GM18508 (cell line): ENCODE results near the gene CSNK1D.

Experiments used
- ATAC-seq: cut with Tn5 transposase; IDR thresholded peaks from one replicate; pipeline ENCODE4 v1.9.1; 2021; ENCODE audit warnings: moderate number of reproducible peaks; ENCODE audit not compliant: insufficient read depth, unreplicated experiment

Gene CSNK1D

DNA sequence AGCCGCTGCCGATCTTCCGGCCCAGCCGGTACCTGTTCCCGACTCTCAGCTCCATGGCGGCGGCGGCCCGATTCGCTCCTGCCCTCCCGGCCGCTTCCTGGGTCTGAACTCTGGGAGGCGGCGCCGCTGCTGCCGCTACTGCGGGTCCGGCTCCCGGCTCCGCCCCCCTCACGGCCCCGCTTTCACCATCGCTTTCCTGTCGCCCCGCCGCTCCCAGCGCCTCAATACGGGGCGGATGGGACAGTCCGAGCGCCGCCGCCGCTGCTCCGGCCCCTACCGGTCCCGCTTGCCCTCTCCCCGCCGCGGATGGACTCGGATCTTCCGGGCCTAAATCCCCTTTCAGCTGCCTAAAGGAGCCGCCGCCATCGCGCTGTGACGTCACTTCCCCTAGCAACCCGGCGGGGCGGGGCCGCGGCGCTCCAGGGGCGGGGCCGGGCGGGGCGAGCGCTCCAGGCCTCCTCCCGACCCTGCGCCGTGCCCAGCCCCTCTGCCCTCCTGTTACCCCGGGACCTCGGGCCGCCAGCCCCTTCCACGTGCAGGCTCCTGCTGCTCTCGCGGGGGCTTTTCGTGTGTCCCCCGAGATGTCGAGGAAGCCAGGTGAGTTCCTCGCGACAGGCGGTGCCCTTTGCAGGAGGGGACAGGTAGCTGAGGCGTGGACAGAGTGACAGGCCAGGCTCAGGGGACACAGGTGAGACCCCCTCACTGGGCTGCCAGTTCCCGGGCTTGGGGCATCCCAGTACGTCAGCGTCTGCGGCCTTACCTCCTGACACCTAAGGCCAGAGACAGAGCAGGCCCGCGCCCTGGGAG is at the start of gene CSNK1D:
Gene CSNK1D (minus strand): TSS at position 374 of the 807 bp plus-strand sequence. CDS start 319 bp downstream, at position 55.
- no peak for ATAC-seq

DNA sequence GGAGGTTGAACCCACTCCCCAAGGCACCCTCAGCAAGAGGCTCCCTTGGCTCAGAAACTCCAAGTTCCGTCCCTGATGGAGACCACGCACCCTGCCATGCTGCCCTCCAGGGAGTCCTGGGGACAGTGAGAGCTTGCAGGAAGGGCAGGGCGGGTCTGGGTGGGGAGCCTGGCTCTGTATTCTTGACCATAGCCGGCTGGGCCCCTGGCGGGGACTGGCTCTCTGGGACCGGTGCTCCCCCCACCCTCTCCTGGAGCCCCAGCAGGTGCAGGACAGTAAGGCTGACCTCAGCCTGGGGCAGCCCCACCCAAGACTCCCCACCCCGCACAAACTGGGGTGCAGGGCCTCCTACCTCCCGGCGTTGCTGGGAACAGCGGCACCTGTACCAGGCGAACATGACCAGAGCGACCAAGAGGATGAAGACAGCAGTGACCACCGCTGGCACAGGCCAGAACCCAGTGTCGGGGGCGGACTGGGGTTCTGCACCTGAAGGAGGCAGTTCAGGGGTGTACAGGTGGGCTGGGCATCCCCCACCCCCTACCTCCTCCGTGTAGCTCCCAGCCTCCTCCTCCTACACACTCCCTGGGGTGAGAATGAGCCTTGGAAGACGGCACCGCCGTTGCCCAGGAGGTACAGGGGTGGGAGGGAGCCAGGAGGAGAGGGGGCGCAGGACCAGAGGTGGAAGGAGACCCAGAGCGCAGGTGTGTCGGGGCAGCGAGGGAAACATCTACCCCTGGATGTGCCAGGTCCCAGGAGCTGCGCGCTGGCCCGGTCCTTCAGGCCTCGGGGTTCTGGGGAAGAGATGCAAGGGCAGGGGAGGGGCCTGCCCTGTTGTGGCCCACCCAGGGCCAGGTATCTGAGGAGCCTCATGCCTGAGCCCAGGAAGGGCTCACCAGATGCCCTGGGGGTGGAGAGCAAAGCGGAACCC is 49.3 kb upstream of the CSNK1D start:
- ATAC-seq = no peak

DNA sequence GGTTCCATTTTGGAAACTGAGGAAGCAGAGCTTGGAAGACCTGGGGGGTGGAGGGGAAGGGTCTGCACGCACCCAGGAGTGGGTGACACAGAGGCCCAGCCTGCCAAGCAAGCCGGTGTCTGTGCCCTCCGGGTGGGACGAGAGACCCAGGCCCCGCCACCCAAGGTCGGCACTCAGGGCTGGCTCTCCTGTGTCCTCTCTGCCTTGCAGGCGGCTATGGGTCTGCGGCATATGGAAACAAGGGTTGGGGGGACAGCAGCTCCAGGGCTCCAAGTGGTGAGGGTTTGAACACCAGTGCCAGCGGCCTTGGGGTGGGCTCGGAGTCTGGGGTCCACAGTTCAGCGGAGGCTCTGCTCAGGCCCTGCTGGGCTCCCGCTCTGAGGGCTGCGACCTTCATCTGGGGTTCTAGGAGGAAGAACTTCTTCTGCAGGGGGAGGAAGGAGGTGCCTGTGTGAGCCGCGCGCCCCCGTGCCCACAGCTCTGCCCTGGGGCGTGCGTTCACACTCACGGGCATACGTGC is 48.5 kb upstream of the CSNK1D start:
- ATAC-seq = no peak

DNA sequence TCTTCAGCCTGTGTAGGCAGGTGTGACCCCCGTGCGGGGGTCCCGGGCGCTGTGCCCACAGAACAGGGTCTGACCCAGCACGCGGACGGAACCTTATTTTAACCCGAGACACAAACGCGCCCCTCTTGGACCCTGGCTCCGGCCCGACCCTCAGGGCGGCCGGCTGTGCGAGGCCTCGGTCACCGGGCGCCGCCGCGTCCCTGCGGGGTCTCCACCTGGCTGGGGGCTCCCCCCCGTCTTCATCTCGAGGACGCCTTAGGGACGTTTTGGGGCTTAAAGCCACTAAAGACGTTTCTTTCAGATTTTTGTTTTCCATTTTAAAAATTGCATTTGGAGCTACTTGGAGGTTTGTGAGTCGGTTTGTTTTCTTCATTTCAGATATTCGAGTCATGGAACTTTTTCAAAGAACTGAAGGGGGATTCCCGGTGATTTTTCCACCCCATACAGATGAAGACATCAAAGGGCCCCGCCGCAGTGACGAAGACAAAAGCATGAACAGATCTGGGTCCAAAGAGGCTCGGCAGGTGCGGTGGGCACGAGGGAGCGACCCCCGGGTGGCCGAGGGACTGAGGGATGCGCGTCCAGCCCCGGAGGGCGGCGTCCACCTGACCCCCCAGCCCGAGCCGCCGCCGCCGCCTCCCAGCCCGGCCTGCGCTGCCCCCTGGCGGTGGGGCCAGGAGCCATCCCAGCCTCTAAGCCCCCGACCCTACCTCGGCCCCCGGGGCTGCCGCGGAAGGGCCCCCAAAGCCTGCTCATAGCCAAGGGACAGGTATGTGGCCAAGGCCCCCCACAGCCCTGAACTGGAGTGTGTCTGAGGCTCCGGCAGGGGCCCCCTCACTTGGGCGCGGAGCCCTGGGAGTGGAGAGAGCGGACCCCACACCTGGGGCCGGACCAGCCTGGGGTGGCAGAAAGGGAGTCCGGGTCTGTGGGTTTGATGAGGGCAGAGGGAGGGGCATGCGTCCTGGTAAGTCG is 47.7 kb upstream of the CSNK1D start:
- no peak for ATAC-seq

DNA sequence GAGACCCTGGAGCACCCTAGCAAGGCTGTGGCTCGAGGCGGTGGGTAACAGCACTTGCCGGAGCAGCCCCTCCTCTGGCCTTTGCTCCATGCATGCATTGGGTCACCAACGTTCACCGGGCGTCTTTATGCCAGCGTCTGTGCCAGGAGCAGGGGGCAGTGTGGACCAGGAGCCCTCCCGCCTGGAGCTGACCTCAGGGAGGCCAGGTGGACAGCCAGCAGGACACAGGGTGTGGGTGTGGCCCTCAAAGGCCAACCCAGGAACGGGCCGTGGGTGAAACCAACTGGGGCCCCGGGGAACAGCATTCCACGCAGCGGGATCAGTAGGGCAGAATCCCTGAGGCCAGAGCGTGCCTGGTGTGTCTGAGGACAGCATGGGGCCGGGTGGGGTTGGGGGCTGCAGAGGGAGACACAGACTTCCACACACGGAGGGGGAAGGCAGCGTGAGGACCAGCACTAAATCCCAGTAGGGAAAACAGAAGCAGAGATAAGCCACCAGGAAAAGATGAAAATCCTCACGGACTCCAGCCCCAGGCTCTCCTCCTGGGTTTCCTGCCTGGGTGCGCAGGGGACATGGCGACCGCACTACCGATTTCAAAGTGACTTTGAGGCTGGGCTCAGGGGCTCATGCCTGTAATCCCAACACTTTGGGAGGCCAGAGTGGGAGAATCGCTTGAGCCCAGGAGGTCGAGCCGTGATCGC is 46.8 kb upstream of the CSNK1D start:
- ATAC-seq = no peak

DNA sequence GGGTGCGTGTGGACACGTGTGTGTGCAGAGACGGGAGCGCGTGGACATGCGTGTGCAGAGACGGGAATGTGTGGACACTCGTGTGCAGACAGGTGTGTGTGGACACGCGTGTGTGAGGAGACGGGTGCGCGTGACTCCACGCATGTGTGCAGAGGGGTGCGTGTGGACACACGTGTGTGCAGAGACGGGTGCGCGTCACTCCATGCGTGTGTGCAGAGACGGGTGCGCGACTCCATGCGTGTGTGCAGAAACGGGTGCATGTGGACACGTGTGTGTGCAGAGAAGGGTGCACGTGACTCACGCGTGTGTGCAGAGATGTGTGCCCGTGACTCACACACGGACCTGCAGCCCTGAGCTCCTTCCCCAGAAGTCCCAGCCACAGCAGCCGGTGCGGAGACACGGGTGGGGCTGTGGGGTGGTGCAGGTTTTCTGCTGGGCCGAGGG is 46.1 kb upstream of the CSNK1D start:
- ATAC-seq = no peak

DNA sequence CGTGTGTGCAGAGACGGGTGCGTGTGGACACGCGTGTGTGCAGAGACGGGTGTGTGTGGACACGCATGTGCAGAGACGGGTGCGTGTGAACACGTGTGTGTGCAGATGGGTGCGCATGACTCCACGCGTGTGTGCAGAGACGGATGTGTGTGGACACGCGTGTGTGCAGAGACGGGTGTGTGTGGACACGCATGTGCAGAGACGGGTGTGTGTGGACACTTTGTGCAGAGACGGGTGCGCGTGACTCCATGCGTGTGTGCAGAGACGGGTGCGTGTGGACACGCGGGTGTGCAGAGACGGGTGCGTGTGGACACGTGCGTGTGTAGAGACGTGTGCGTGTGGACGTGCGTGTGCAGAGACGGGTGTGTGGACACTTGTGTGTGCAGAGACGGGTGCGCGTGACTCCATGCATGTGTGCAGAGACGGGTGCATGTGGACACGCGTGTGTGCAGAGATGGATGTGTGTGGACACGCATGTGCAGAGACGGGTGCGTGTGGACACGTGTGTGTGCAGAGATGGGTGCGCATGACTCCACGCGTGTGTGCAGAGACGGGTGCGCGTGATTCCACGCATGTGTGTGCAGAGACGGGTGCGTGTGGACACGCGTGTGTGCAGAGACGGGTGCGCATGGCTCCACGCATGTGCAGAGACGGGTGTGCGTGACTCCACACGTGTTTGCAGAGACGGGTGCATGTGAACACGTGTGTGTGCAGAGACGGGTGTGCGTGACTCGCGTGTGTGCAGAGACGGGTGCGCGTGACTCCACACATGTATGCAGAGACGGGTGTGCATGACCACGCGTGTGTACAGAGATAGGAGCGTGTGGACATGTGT is 45.5 kb upstream of the CSNK1D start:
- ATAC-seq = no peak

DNA sequence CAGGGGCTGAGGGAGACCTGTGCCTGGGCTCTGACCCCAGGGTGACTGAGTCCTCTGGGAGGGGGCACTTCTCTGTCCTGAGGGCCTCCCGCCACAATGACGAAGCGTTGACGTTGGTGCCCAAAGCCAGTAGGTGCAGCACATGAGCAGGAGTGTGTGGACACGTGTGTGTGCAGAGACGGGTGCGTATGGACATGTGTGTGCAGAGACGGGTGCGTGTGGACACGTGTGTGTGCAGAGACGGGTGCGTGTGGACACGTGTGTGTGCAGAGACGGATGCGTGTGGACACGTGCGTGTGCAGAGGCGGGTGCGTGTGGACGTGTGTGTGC is 44.6 kb upstream of the CSNK1D start:
- ATAC-seq = no peak

DNA sequence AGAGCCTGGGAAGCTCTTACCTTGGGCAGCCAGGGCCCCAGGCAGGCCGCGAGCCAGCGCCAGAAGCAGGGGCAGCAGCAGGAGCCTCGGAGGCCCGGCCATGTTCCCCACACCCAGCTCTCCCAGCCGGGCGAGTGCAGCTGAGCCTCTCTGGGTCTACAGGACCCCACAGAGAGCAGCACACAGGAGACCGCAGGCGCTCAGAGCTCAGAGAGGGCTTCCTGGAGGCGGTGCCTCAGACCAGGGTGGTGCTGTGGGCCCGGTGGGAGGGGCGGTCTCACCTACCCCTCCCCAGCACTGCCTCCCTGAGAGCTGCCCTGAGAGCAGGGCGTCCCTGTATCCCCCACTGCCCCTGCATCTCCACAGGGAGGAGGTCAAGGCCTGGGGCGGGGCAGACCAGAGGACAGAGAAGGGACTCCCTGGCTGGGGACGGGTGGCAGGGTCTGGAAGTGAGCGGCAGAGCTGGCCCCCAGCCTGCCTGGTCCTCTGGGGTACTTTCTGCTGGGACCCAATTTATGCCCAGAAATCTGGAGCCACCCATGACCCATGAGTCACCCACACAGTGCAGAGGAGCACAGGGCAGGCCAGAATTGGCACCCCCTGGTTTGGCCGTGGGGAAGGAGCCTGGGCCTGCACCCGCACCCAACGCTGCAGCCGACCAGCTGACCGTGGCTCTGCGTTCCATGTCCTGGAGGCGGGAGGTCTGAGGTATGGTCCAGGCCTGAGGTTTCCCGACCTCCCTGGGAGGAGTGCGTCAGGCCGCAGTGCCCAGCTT is 44.1 kb upstream of the CSNK1D start, which contains the start of gene CD7:
Gene CD7 (minus strand): TSS at position 215 of the 775 bp plus-strand sequence. CDS start 113 bp downstream, at position 102.
- no peak for ATAC-seq

DNA sequence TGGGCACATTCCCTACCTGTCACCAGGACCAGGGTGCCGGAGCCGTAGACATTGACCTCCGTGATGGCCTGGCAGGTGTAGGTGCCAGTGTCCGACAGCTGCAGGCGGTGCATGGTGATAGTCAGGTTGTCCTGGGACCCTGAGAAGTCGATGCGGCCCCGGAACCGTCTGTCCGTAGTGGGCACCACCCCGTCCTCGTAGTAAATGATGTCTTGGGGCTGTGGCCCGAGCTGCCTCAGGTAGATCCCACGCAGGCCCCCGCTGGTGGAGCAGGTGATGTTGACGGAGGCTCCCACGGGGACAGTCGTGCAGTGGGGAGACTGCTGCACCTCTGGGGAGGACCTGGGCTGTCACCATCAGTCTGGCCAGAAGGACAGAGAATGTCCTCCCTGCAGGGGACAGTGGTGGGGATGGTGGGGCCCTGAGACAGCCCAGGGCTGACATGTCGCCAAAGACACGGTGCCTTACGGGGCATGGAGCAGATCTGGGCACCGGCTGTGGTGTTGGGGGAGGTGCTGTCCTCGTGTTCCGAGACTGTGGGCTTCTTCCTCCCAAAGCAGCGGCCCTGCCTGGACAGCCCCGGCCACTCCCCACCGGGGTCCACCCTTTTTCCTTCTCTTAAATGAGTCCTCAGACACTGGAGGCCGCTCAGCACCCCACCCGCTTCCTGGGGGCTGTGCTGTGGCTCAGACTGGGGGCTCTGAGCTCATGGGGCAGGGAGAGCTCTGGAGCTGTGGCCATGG is 43.3 kb upstream of the CSNK1D start:
- no peak for ATAC-seq

DNA sequence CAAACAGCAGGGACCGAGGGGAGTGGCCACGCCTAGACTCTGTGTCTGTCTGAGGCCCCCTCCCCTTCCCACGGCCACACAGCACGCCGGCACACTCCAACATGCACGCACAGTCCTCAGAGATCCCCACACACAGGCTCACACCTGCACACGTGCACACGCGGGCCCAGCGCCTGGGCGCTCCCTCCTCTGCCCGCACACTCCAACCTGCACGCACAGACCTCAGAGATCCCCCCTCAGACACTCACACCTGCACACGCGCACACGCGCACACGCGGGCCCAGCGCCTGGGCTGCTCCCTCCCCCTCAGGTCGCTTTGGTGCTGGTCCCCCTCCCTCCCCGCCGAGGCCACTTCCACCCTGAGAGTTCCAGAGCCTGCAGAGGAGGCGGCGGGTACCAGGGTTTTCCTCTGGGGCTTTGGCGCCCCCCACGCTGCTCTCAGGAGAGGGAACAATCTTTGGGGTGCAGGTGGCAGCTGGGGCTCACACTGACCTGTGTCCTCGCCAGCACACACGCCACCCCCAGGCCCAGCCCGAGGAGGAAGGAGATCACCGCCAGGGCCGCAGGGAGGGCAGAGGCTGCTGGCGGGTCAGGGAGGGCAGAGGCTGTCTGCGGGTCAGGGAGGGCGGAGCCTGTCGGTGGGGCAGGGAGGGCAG is 42.3 kb upstream of the CSNK1D start:
- no peak for ATAC-seq

DNA sequence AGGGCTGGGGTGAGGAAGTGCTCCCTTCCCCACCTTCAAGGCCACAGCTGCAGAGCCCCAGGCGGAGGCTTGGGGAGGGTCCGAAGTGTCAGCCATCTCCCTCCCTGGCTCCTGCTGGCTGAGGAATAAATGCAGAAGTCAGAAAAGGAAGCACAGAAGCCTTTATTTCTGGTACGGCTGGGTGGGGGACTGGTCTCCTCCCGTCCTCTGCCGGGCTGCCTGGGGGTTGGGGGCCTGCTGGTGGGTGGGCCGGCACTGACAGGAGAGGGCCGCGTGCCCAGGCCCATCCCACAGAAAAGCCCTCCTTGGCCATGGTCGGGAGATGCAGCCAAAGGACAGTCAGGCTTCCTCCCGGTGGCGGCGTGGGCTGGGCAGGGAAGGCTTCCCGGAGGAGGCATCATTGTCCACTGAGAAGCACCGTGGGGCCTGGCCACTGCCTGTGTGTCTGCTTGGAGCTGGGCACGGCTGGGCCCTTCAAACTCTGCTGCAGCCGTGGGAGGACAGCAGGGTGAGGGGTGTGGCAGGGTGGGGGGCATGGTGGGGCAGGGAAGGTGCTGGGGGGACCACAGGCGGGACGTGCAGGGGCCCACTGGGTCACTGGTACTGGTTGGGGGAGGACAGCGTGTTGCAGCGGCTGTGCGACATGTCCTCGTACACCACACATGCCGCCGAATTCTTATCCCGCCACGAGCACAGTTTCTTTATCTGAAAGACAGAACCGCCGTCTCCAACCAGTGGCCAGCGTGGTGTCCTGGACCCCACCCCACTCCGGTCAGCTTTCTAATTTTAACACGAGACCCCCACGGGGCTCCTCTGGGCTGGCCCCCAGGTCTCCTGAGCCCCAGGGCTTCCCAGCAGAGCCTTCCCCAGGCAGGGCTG is 41.5 kb upstream of the CSNK1D start:
- no peak for ATAC-seq

DNA sequence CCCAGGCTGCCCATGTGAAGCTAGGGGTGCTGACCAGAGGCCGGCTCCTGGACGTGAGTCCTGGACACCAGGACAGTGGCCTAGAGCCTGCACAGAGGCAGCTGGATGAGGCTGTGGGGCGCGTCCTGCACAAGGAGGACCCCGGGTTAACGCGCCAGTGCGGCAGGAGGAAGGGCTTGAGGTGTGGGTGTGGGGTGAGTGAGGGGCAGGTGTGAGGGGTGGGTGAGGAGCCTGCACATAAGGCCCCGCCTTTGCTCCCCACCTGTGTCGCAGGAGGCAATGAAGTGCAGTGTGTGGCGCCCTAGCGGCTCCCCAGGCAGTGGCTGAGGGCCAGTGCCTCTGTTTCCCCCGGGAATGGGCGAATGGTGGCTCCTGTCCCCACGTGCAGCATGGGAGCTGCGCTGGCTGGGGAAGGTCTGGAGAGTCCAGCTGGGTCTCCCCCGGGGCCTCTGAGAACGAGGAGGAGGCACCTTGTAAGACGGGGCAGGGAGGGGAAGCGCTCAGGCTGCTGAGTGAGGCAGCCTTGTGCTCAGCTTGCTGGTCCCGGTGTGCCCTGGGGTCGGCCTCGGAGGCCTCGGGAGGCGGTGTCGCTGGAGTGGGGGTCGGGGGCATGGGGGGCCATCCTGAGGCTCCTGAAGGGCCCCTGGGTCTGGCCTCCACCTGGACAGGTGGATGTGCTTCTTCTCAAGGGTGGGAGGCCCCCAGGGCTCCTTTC is 40.7 kb upstream of the CSNK1D start:
- no peak for ATAC-seq

DNA sequence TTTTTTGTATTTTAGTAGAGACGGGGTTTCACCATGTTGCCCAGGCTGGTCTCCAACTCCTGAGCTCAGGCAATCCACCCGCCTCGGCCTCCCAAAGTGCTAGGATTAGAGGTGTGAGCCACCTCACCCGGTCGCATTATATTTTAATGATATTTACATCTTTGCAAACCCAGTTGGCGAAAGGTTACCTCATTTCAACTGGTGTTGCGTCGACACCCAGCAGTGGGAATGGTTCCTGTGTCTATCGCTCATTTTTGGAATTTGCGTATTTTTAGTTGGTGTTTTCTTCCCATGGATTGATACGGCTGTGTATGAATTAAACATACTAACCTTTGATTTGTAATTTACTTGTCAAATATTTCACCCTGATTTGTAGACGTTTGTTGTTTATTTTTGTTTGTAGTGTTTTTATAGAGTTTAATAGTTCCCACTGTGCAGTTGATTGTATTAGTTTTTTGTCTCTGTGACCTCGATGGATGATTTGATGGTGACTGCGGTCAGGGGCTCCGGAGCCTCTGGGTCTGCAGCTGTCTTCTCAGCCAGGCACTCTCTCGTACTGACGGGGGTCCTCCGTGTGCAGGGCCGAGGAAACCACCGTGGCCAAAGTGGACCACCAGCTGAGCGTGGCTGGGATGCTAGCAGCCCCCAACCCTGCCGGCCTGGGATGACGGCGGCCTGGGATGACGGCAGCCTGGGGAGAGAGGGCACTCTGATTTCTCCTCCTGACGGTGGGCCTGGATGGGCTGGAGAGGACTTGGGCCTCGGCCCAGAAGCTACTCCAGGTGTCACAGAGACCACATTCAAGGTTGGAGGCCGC is 39.9 kb upstream of the CSNK1D start:
- ATAC-seq = no peak
